ENCODE results near the gene HK3.

- no peak for TF ChIP-seq POLR2A (IDR thresholded peaks at IDR 0.05)
- TF ChIP-seq CTCF (IDR thresholded peaks at IDR 0.05), result no peak
- no peak for TF ChIP-seq POLR2AphosphoS5 (IDR thresholded peaks at IDR 0.05)
These were observed 5.1 kb upstream of the HK3 start for GRCh38 chr5:176904276-176904675.

Measured in transverse colon (tissue), 4 donors.